GM23338 (cell line): ENCODE measurements around the gene SUPT7L. TPM values are rescaled to one million over a fixed set of nuclear protein-coding genes. Genes with fewer than 3 reads are reported as not detected.
"Not testable (repeated sequence)": the region's sequence is repeated elsewhere in the genome, so short reads cannot be mapped to it uniquely, and the experiment has no call there.

Experiments used
- ATAC-seq: fragments of 200-7000 bp; cut with Tn5 transposase; 3 replicates; pipeline ENCODE4 v1.9.1; 2020
- DNase-seq: peaks from one replicate; pipeline ENCODE4 v3.0.0-alpha.2; 2015; ENCODE audit warnings: low spot score
- H2AFZ ChIP-seq: fragments of 200-600 bp; sonication (generic); 2 replicates; pipeline ENCODE4 v1.8.0; 2016; ENCODE audit warnings: antibody characterized with exemption, mild to moderate bottlenecking, moderate library complexity
- H3F3A ChIP-seq: fragments of 200-600 bp; sonication (generic); replicated peaks from 2 replicates; pipeline ENCODE4 v1.8.0; 2017; ENCODE audit warnings: antibody characterized with exemption, mixed run types, low read depth
- H3K27ac ChIP-seq: fragments of 200-600 bp; sonication (generic); 2 replicates; pipeline ENCODE4 v1.6.1; 2016; ENCODE audit warnings: low read depth
- H3K27me3 ChIP-seq: fragments of 200-600 bp; sonication (generic); 2 replicates; pipeline ENCODE4 v1.8.0; 2016; ENCODE audit warnings: mild to moderate bottlenecking, mixed run types, moderate library complexity; ENCODE audit not compliant: insufficient read depth
- H3K36me3 ChIP-seq: fragments of 200-600 bp; sonication (generic); 2 replicates; pipeline ENCODE4 v1.8.0; 2016; ENCODE audit warnings: mild to moderate bottlenecking; ENCODE audit not compliant: insufficient read depth
- H3K4me1 ChIP-seq: fragments of 200-600 bp; sonication (generic); 2 replicates; pipeline ENCODE4 v1.8.0; 2016; ENCODE audit warnings: mild to moderate bottlenecking, moderate library complexity; ENCODE audit not compliant: insufficient read depth
- H3K4me2 ChIP-seq: fragments of 200-600 bp; sonication (generic); 2 replicates; pipeline ENCODE4 v1.7.1; 2017; ENCODE audit warnings: mixed run types
- H3K4me3 ChIP-seq: fragments of 200-600 bp; sonication (generic); 2 replicates; pipeline ENCODE4 v1.6.1; 2016; ENCODE audit warnings: mixed run types
- H3K79me2 ChIP-seq: fragments of 200-600 bp; sonication (generic); replicated peaks from 2 replicates; pipeline ENCODE4 v1.8.0; 2017; ENCODE audit warnings: mild to moderate bottlenecking; ENCODE audit not compliant: insufficient read depth
- H3K9me2 ChIP-seq: fragments of 200-600 bp; sonication (generic); 2 replicates; pipeline ENCODE4 v1.8.0; 2017; ENCODE audit not compliant: insufficient read depth
- H4K20me1 ChIP-seq: fragments of 200-600 bp; sonication (generic); replicated peaks from 2 replicates; pipeline ENCODE4 v1.8.0; 2017; ENCODE audit warnings: mild to moderate bottlenecking; ENCODE audit not compliant: insufficient read depth
- H3K27ac Mint-ChIP-seq: 2 replicates; pipeline ENCODE4 v1.8.0; 2020; ENCODE audit warnings: inconsistent platforms, mild to moderate bottlenecking, moderate library complexity, mixed read lengths
- H3K27me3 Mint-ChIP-seq: 3 replicates; pipeline ENCODE4 v1.8.0; 2022; ENCODE audit warnings: low read depth, mild to moderate bottlenecking, moderate library complexity, mixed read lengths, inconsistent platforms; ENCODE audit not compliant: insufficient read depth, poor library complexity
- H3K36me3 Mint-ChIP-seq: 3 replicates; pipeline ENCODE4 v1.8.0; 2021; ENCODE audit warnings: low read depth, mild to moderate bottlenecking, inconsistent platforms, moderate library complexity, mixed read lengths
- H3K4me1 Mint-ChIP-seq: 3 replicates; pipeline ENCODE4 v1.8.0; 2020; ENCODE audit warnings: mild to moderate bottlenecking, inconsistent platforms, mixed read lengths
- H3K4me3 Mint-ChIP-seq: 3 replicates; pipeline ENCODE4 v1.8.0; 2021; ENCODE audit warnings: moderate library complexity, mild to moderate bottlenecking, inconsistent platforms, mixed read lengths
- H3K9me3 Mint-ChIP-seq: 3 replicates; pipeline ENCODE4 v1.8.0; 2020; ENCODE audit warnings: moderate library complexity, mild to moderate bottlenecking, inconsistent platforms, mixed read lengths
- CREB1 ChIP-seq: fragments of 250-450 bp; sonication (Bioruptor Pico); IDR thresholded peaks from 2 replicates; pipeline ENCODE4 v1.5.0; 2020; ENCODE audit warnings: low read depth, mild to moderate bottlenecking, moderate library complexity
- EZH2 ChIP-seq: fragments of 200-600 bp; sonication (generic); IDR thresholded peaks from one replicate; pipeline ENCODE4 v1.8.0; 2017; ENCODE audit warnings: antibody characterized with exemption, mild to moderate bottlenecking, low read depth; ENCODE audit not compliant: unreplicated experiment
- EZH2phosphoT487 ChIP-seq: fragments of 200-600 bp; sonication (generic); IDR thresholded peaks from one replicate; pipeline ENCODE4 v1.8.1; 2018; ENCODE audit warnings: antibody characterized with exemption; ENCODE audit not compliant: unreplicated experiment
- STAT1 ChIP-seq: IDR thresholded peaks from one replicate; pipeline ENCODE4 v1.6.1; 2016; ENCODE audit warnings: antibody characterized with exemption; ENCODE audit not compliant: unreplicated experiment
- polyA plus RNA-seq: library from polyadenylated mRNA; unstranded; fragments of >200 nt; fragmentation: Nextera tagmentation; extraction: Ambion mirVana; gene quantifications from 2 replicates; pipeline ENCODE4 v1.2.1, GENCODE V29; 2016
- total RNA-seq: library from RNA; depleted of rRNA; stranded (reverse); fragments of >200 nt; shearing (Covaris generic); gene quantifications from 2 replicates; pipeline ENCODE4 v1.2.3, GENCODE V29; 2014
- TF ChIP-seq, protein P1 (sequence below): fragments of 250-450 bp; sonication (Bioruptor Pico); IDR thresholded peaks from 2 replicates; pipeline ENCODE4 v1.5.0; 2020; ENCODE audit warnings: mild to moderate bottlenecking, moderate library complexity

Gene SUPT7L
- total and polyA plus RNA-seq, 2 experiments from 2014 or later, result 13.7 to 16.5 TPM

DNA sequence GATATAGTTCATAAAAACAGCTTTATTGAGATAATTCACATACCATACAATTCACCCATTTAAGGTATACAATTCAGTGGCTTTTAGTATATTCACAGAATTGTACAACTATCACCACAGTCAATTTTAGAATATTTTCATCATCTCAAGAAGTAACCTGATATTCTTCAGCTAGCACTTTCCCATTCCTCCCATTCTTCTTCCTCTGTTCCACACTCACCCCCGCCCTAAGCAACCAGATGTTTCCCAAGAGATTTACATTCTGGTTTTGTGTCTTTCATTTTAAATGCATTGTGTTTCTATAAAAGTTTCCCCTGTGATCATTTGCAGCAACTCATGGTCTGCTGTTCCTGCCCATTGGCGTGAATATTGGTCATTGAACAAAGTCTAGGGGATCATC is 29.1 kb downstream of the SUPT7L start (continued):
- TF ChIP-seq, protein P1, sequence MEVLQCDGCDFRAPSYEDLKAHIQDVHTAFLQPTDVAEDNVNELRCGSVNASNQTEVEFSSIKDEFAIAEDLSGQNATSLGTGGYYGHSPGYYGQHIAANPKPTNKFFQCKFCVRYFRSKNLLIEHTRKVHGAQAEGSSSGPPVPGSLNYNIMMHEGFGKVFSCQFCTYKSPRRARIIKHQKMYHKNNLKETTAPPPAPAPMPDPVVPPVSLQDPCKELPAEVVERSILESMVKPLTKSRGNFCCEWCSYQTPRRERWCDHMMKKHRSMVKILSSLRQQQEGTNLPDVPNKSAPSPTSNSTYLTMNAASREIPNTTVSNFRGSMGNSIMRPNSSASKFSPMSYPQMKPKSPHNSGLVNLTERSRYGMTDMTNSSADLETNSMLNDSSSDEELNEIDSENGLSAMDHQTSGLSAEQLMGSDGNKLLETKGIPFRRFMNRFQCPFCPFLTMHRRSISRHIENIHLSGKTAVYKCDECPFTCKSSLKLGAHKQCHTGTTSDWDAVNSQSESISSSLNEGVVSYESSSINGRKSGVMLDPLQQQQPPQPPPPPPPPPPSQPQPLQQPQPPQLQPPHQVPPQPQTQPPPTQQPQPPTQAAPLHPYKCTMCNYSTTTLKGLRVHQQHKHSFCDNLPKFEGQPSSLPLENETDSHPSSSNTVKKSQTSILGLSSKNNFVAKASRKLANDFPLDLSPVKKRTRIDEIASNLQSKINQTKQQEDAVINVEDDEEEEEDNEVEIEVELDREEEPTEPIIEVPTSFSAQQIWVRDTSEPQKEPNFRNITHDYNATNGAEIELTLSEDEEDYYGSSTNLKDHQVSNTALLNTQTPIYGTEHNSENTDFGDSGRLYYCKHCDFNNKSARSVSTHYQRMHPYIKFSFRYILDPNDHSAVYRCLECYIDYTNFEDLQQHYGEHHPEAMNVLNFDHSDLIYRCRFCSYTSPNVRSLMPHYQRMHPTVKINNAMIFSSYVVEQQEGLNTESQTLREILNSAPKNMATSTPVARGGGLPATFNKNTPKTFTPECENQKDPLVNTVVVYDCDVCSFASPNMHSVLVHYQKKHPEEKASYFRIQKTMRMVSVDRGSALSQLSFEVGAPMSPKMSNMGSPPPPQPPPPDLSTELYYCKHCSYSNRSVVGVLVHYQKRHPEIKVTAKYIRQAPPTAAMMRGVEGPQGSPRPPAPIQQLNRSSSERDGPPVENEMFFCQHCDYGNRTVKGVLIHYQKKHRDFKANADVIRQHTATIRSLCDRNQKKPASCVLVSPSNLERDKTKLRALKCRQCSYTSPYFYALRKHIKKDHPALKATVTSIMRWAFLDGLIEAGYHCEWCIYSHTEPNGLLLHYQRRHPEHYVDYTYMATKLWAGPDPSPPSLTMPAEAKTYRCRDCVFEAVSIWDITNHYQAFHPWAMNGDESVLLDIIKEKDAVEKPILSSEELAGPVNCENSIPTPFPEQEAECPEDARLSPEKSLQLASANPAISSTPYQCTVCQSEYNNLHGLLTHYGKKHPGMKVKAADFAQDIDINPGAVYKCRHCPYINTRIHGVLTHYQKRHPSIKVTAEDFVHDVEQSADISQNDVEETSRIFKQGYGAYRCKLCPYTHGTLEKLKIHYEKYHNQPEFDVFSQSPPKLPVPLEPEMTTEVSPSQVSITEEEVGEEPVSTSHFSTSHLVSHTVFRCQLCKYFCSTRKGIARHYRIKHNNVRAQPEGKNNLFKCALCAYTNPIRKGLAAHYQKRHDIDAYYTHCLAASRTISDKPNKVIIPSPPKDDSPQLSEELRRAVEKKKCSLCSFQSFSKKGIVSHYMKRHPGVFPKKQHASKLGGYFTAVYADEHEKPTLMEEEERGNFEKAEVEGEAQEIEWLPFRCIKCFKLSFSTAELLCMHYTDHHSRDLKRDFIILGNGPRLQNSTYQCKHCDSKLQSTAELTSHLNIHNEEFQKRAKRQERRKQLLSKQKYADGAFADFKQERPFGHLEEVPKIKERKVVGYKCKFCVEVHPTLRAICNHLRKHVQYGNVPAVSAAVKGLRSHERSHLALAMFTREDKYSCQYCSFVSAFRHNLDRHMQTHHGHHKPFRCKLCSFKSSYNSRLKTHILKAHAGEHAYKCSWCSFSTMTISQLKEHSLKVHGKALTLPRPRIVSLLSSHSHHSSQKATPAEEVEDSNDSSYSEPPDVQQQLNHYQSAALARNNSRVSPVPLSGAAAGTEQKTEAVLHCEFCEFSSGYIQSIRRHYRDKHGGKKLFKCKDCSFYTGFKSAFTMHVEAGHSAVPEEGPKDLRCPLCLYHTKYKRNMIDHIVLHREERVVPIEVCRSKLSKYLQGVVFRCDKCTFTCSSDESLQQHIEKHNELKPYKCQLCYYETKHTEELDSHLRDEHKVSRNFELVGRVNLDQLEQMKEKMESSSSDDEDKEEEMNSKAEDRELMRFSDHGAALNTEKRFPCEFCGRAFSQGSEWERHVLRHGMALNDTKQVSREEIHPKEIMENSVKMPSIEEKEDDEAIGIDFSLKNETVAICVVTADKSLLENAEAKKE (CRISPR knock-in tag), result no peak
- TF ChIP-seq EZH2, result no peak
- no peak for TF ChIP-seq STAT1
- no peak for TF ChIP-seq CREB1 (CRISPR knock-in tag)
- no peak for TF ChIP-seq EZH2phosphoT487

DNA sequence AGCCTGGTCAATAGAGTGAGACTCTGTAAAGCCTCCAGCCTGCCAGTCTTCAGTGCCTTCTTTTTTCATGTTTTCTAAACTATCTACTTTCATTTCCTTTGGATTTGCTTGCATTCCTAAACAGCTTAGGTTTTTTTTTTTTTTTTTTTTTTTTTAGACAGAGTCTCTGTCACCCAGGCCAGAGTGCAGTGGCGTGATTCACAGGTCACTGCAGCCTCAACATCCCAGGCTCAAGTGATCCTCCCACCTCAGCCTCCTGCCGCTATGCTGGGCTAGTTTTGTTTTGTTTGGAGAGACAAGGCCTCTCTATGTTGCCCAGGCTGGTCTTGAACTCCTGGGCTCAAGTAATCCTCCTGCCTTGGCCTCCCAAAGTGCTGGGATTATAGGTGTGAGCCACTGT is 33.2 kb downstream of the SUPT7L start:
- peaks cover 33% of the 10 kb centered on the region for H3K36me3 Mint-ChIP-seq
- not testable (repeated sequence) for H3K4me1 Mint-ChIP-seq, ATAC-seq, H3K27ac Mint-ChIP-seq, H4K20me1 ChIP-seq, H3K4me3 ChIP-seq, H3K9me3 Mint-ChIP-seq, H3K4me2 ChIP-seq, H3K27me3 ChIP-seq, DNase-seq, H3K27me3 Mint-ChIP-seq, H2AFZ ChIP-seq, H3K9me2 ChIP-seq, H3K4me3 Mint-ChIP-seq, H3K27ac ChIP-seq, H3F3A ChIP-seq
- Histone ChIP-seq H3K36me3 (peaks cover 26% of the 10 kb centered on the region), H3K4me1 (peaks cover 10% of the 10 kb centered on the region), H3K79me2 (peaks cover 11% of the 10 kb centered on the region)
